ENCODE measurements around the gene RPS19BP1. TPM values are rescaled to one million over a fixed set of nuclear protein-coding genes. Genes with fewer than 3 reads are reported as not detected.

RPS19BP1 gene
- total and polyA plus RNA-seq, 5 experiments from 2014 or later: 76.1 to 129 (median 122) TPM

- no peaks in the 10 kb centered on the region for H3K9me3 Mint-ChIP-seq
- H3K27me3 Mint-ChIP-seq: no peaks in the 10 kb centered on the region
- ATAC-seq: no peak
- no peak overlapping the region for H3K4me3 Mint-ChIP-seq
- POLR2A ChIA-PET: interaction anchor here (1.0 kb wide), 1 partner anchor 10 kb away, joined by 3 read pairs; no protein-coding TSS in a partner anchor
- H3K4me1 Mint-ChIP-seq: peaks cover 0 to 7% (median 0%) of the 10 kb centered on the region in 4 donors
- DNase-seq: no peak
- H3K36me3 Mint-ChIP-seq: no peaks in the 10 kb centered on the region
- H3K27ac Mint-ChIP-seq: no peak overlapping the region
Observed at GRCh38 chr22:39481054-39481453, 51.5 kb downstream of the RPS19BP1 start.

DNA sequence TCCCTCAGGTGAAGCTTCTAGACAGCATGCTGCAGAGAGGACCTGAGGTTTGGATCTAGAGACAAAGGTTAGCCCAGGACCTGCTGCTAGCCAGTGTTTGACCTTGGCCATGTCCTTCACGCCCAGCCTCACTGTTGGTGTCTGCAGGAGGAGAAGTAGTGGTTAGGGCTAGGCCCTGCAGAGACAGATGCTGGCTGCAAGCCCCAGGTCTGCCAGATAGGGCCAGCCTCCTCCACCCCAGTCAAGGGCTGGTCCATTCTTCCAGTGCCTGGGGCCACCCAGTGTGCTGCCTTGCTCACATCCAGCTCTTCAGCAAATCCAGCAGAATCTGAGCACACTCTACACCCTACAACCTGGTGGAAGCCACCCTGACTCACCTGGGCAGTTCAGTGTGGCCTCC is 52.0 kb downstream of the RPS19BP1 start:
- Mint-ChIP-seq H3K36me3 (no peaks in the 10 kb centered on the region), H3K27ac (no peak overlapping the region), H3K4me1 (peaks cover 0 to 7% (median 0%) of the 10 kb centered on the region in 4 donors), H3K4me3 (no peak overlapping the region), H3K9me3 (no peaks in the 10 kb centered on the region), H3K27me3 (no peaks in the 10 kb centered on the region)
- POLR2A ChIA-PET: interaction anchor here (1.2 kb wide), 1 partner anchor 16 kb away, joined by 3 read pairs; no protein-coding TSS in a partner anchor
- DNase-seq (no peak), ATAC-seq (no peak)

GRCh38 chr22:39479254-39479653 is 53.3 kb downstream of the RPS19BP1 start:
- H3K36me3 Mint-ChIP-seq: no peaks in the 10 kb centered on the region
- no peaks in the 10 kb centered on the region for H3K27me3 Mint-ChIP-seq
- ATAC-seq (no peak), DNase-seq (no peak)
- peaks cover 0 to 7% (median 0%) of the 10 kb centered on the region in 4 donors for H3K4me1 Mint-ChIP-seq
- H3K9me3 Mint-ChIP-seq: no peaks in the 10 kb centered on the region
- H3K27ac Mint-ChIP-seq: no peak overlapping the region
- POLR2A ChIA-PET: interaction anchor here (0.9 to 1.4 kb wide), 3 partner anchors 11 to 23 kb away, joined by 3 to 7 read pairs (median 3); partner anchors contain the start of gene MIEF1
- H3K4me3 Mint-ChIP-seq: no peak overlapping the region

Other genes starting within 250 kb of the RPS19BP1 start
- 1,000 to 10,000 TPM; 3,621 to 3,622 TPM for gene RPL3, start 213.1 kb downstream of the RPS19BP1 start, total RNA-seq
- gene RPL3, start 213.1 kb downstream of the RPS19BP1 start, polyA plus RNA-seq: 1,000 to 10,000 TPM; 4,219 to 5,383 (median 4,759) TPM
- gene SYNGR1, start 182.8 kb downstream of the RPS19BP1 start, total RNA-seq: 10 to 100 TPM in 1 of 2 experiments, 1 to 10 TPM in 1; 10.0 to 11.4 TPM
- gene SYNGR1, start 182.8 kb downstream of the RPS19BP1 start, polyA plus RNA-seq: 10 to 100 TPM; 10.1 to 14.8 (median 12.0) TPM
- 10 to 100 TPM; 42.1 to 47.0 TPM for gene TAB1, start 133.0 kb downstream of the RPS19BP1 start, total RNA-seq
- gene TAB1, start 133.0 kb downstream of the RPS19BP1 start, polyA plus RNA-seq: 1 to 10 TPM; 2.2 to 5.9 (median 4.3) TPM
- gene MGAT3, start 75.7 kb downstream of the RPS19BP1 start, total RNA-seq: under 1 TPM; 0.36 to 0.55 TPM
- under 1 TPM; 0.05 to 0.27 (median 0.11) TPM for gene MGAT3, start 75.7 kb downstream of the RPS19BP1 start, polyA plus RNA-seq
- 10 to 100 TPM; 41.8 to 47.8 TPM for gene MIEF1, start 30.5 kb downstream of the RPS19BP1 start, total RNA-seq
- gene MIEF1, start 30.5 kb downstream of the RPS19BP1 start, polyA plus RNA-seq: 10 to 100 TPM; 22.2 to 35.8 (median 25.9) TPM
- 100 to 1,000 TPM; 301 to 312 TPM for gene ATF4, start 12.2 kb downstream of the RPS19BP1 start, total RNA-seq
- gene ATF4, start 12.2 kb downstream of the RPS19BP1 start, polyA plus RNA-seq: 100 to 1,000 TPM in 1 of 3 donors, 10 to 100 TPM in 2; 51.9 to 122 (median 61.0) TPM
- gene CACNA1I, start 38.0 kb upstream of the RPS19BP1 start, total RNA-seq: 10 to 100 TPM; 14.4 to 14.9 TPM
- under 1 TPM; 0.04 to 0.33 (median 0.10) TPM for gene CACNA1I, start 38.0 kb upstream of the RPS19BP1 start, polyA plus RNA-seq

Data from naive thymus-derived CD8-positive, alpha-beta T cell (primary cell).